ENCODE data around the gene PDE10A.

- TF ChIP-seq USF2 (IDR thresholded peaks at IDR 0.05; ENCODE audit: low read length) (no peak), CTCF (IDR thresholded peaks at IDR 0.05; ENCODE audit: control extremely low read depth in 1 of 3, insufficient read depth in 1 of 3, low read depth in 1 of 3, low read length in 3 of 3) (no peak), ATF2 (IDR thresholded peaks at IDR 0.05; ENCODE audit: low read length) (no peak), POLR2A (IDR thresholded peaks at IDR 0.05; ENCODE audit: control extremely low read depth in 1 of 2, low read depth in 2 of 2, low read length in 2 of 2) (no peak), HDAC2 (IDR thresholded peaks at IDR 0.05; ENCODE audit: borderline replicate concordance in 1 of 2, low read depth in 2 of 2, low read length in 2 of 2) (no peak), CHD2 (IDR thresholded peaks at IDR 0.05; ENCODE audit: low read length) (no peak), RAD21 (IDR thresholded peaks at IDR 0.05 in 1 of 2, conservative IDR thresholded peaks at IDR 0.05 in 1 of 2; ENCODE audit: low read depth in 2 of 2, low read length in 2 of 2) (no peak)
Measured at GRCh38 chr6:165514621-165515020, 148.4 kb downstream of the PDE10A start.
